ENCODE measurements around the gene ZNF714. TPM values are rescaled to one million over a fixed set of nuclear protein-coding genes. Genes with fewer than 3 reads are reported as not detected.

Gene ZNF714
- 3.3 TPM for polyA plus RNA-seq (2012; ENCODE audit: insufficient read depth, insufficient read length, low read depth)

GRCh38 chr19:21082011-21082975, at the start of gene ZNF714:
Gene ZNF714 (plus strand): TSS chr19:21082203. CDS start chr19:21098269, 16,066 bp downstream.
- peak within 1 kb of the TSS; percentile 76 for H3K4me3 ChIP-seq (ENCODE audit: low read depth, low read length)
- DNase-seq = peak; percentile 93
- no peak for TF ChIP-seq CTCF (IDR thresholded peaks at IDR 0.05; ENCODE audit: low read depth, low read length)
- H3K9me3 ChIP-seq = no peaks in the 10 kb centered on the region
- H3K27me3 ChIP-seq = no peaks in the 10 kb centered on the region
- H3K4me1 ChIP-seq = no peaks in the 10 kb centered on the region
- peaks cover 34% of the 10 kb centered on the region for H3K36me3 ChIP-seq

GRCh38 chr19:21045028-21045427, 37.0 kb upstream of the ZNF714 start:
- DNase-seq = no peak
- Histone ChIP-seq H3K36me3 (peaks cover 26% of the 10 kb centered on the region), H3K4me1 (no peaks in the 10 kb centered on the region), H3K4me3 (ENCODE audit: low read depth, low read length) (no peak overlapping the region), H3K9me3 (no peaks in the 10 kb centered on the region; the same call in 1 of the 2 replicates), H3K27me3 (no peaks in the 10 kb centered on the region)
- TF ChIP-seq CTCF (IDR thresholded peaks at IDR 0.05; ENCODE audit: low read depth, low read length) = no peak

GRCh38 chr19:21046489-21046888, 35.5 kb upstream of the ZNF714 start:
- DNase-seq = no peak
- Histone ChIP-seq H3K36me3 (peaks cover 23% of the 10 kb centered on the region), H3K27me3 (no peaks in the 10 kb centered on the region), H3K4me3 (ENCODE audit: low read depth, low read length) (no peak overlapping the region), H3K4me1 (no peaks in the 10 kb centered on the region), H3K9me3 (no peaks in the 10 kb centered on the region; the same call in 1 of the 2 replicates)
- TF ChIP-seq CTCF (IDR thresholded peaks at IDR 0.05; ENCODE audit: low read depth, low read length) = no peak

- H3K9me3 ChIP-seq = no peaks in the 10 kb centered on the region; the same call in 1 of the 2 replicates
- peaks cover 16% of the 10 kb centered on the region for H3K36me3 ChIP-seq
- DNase-seq = no peak
- no peak for TF ChIP-seq CTCF (IDR thresholded peaks at IDR 0.05; ENCODE audit: low read depth, low read length)
- no peaks in the 10 kb centered on the region for H3K4me1 ChIP-seq
- H3K4me3 ChIP-seq (ENCODE audit: low read depth, low read length) = no peak overlapping the region
- H3K27me3 ChIP-seq = no peaks in the 10 kb centered on the region
These were observed 34.3 kb upstream of the ZNF714 start for GRCh38 chr19:21047716-21048115.

GRCh38 chr19:21052902-21053301, 29.1 kb upstream of the ZNF714 start:
- no peak overlapping the region for H3K4me3 ChIP-seq (ENCODE audit: low read depth, low read length)
- no peak for DNase-seq
- no peaks in the 10 kb centered on the region for H3K27me3 ChIP-seq
- TF ChIP-seq CTCF (IDR thresholded peaks at IDR 0.05; ENCODE audit: low read depth, low read length) = no peak
- H3K9me3 ChIP-seq = peaks cover 5% of the 10 kb centered on the region; the same call in 1 of the 2 replicates
- no peaks in the 10 kb centered on the region for H3K4me1 ChIP-seq
- peaks cover 26% of the 10 kb centered on the region for H3K36me3 ChIP-seq

- DNase-seq = no peak
- no peaks in the 10 kb centered on the region for H3K9me3 ChIP-seq
- TF ChIP-seq CTCF (IDR thresholded peaks at IDR 0.05; ENCODE audit: low read depth, low read length) = no peak
- peaks cover 2% of the 10 kb centered on the region; the same call in 1 of the 2 replicates for H3K36me3 ChIP-seq
- H3K4me1 ChIP-seq = no peaks in the 10 kb centered on the region
- H3K4me3 ChIP-seq (ENCODE audit: low read depth, low read length) = no peak overlapping the region
- H3K27me3 ChIP-seq = no peaks in the 10 kb centered on the region
These were observed 16.7 kb upstream of the ZNF714 start for GRCh38 chr19:21065336-21065735.
